Skeletal muscle cell (primary cell): ENCODE data around the gene LRP8.

Source experiments
- DNase-seq: peaks from one replicate; pipeline ENCODE4 v3.0.0-alpha.2; 2010; ENCODE audit warnings: low read depth
- H3K4me3 ChIP-seq: 2 replicates; pipeline ENCODE4 v1.5.1; 2011; ENCODE audit warnings: low read depth, mild to moderate bottlenecking, control low read depth, low read length, moderate library complexity

Gene LRP8

DNA sequence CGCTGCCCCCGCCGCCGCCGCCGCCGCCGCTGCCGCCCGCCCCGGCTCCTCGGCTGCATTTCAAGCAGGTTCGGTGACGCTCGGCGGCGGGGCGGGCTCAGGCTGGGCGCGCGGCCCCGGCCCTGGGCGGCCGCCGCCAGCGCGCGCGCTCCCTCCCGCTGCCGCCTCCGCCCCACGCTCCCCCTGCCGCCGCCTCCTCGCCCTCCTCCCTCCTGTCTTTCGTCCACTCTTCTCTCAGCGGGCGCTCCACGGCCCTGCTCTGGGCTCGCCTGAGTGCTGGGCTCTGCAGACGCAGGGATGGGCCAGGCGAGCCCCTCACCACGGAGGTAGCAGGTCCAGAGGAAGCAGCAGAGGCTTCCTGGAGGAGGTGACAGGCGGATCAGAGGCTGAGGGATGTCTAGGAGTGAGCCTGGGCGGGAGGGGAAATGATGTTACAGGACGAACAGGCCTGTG lies at the start of gene LRP8:
Gene LRP8, minus strand, starts transcription at position 62 of the 453 bp plus-strand sequence. CDS start 158 bp downstream, outside the sequence.
- no peak for DNase-seq
- H3K4me3 ChIP-seq, result peak within 1 kb of the TSS; percentile 85

DNA sequence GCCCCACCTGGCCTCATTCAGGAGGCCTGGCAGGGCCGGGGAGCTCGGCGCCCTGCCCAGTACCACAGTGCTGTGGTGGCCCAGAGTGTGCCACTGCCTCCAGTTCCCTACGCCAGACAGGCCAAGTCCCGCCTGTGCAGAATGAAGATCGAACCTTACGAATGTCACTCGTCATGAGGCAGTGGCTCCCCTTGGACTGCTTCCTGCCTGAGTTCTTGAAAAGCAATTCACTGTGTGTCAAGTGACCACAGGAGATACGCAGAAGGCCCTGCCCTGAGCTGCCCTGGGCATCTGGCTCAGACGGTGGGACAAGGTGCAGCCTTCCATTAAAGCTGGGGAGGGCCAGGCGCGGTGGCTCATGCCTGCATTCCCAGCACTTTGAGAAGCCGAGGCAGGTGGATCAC lies 49.6 kb upstream of the LRP8 start:
- H3K4me3 ChIP-seq, result no peak overlapping the region
- DNase-seq, result no peak

DNA sequence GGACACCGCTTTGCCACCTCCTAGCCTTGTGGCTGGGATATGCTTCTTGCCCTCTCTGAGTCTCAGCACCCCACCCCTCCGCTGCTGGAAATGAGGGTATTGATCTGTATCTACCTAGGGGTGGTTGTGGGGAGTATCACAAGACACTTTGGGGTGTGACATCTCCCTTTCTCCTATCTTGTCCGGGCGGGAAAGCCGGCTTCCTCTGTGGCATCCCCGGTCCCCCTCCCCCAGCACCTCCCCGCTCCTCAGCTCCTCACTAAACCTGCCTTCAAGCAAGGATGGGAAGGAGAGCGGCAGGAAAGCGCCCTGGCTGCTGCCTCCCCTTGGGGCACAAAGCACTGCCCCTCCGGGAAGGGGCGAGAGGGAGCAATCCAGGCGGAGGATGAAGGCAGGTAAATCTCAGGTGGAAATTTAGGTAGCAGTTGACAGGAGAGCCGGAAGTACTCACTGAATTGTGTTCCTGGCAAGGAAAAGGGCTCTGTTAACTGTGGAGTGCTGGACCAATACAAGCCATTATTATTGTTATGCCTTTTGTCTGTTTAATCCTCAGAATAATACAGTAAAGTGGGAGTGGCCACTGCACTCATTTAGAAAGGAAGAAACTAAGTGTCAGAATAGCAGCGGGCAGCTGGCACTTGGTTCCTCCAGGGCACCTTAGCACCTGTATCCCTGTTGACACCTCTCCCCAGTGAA lies 49.0 kb upstream of the LRP8 start:
- no peak for DNase-seq
- no peak overlapping the region for H3K4me3 ChIP-seq

DNA sequence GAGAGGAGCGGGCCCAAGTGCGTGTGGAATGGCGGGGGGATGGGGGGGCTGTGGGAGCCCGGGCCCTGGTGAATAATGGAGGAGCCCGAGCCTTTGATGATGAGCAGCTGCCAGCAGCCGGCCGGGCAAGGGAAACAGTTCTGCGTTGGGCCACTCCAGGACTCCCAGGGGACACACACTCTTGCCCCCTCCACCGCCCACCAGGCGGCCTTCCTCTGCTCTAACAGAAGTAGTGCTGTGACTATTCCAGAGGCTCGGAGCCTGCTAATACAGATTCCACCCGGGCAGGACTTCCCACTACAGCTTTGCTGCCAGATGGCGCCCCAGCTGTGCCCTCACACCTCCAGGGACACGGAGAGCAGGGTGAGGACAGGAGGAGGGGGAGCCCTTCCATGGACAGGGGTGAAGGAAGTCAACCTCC lies 48.2 kb upstream of the LRP8 start:
- no peak overlapping the region for H3K4me3 ChIP-seq
- no peak for DNase-seq

DNA sequence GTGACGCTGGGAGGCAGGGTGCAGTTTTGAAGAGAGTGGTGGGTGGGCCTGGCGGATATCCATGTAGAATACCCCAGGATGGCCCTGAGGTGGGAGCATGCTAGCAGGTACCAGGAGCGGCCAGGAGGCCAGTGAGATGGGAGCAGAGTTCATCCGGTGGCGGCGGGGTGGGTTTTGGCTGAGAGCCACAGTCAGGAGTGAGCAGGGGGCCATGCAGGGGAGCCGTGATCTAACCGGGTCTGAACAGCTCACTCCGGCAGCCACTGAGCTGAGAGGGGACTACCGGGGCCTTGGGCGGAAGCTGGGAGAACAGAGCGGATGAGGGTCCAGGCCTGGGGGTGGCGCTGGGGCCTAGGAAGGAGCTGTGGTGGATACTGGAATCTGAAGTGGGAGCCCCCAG lies 47.6 kb upstream of the LRP8 start:
- H3K4me3 ChIP-seq, result no peak overlapping the region
- no peak for DNase-seq

DNA sequence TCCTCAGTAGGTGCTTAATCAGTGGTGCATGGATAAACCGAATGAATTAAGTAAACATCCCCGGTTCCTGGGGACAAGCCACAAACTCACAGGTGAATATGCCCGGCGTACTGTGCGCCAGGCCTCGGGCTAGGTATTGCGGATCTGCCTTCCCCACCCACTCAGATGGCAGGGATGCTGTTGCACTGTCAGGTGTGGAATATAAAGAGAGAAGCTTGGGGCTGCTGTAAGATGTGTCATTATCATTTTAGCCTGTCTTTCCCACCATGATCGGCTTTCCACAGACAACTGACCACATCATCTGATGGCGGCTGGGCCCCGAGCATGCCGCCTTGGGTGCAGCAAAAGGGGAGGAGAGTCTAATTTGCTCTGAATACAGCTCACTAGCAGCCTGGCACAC lies 45.4 kb upstream of the LRP8 start:
- H3K4me3 ChIP-seq, result no peak overlapping the region
- DNase-seq, result no peak

DNA sequence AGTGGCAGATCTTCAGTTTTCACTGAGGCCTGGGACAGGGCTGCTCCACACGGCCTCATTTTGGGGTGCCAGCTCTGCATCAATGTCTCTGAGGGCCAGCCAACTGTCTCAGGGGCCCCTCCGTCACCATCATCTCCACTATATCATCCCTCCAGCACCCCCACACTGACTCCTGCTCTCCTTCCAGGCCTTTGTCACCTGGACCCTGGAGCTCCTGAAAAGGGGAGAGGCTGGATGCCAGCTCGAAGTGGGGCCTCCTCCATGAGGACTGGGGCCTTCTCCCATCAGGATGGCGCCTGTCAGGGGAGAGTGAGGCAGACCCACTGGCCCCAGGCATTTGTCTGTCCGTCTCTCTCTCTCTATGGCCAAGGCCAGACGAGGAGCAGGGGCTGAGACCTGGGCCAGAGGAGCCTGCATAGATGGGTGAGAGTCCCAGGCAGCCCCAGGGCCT lies 44.7 kb upstream of the LRP8 start:
- H3K4me3 ChIP-seq, result no peak overlapping the region
- DNase-seq, result no peak

DNA sequence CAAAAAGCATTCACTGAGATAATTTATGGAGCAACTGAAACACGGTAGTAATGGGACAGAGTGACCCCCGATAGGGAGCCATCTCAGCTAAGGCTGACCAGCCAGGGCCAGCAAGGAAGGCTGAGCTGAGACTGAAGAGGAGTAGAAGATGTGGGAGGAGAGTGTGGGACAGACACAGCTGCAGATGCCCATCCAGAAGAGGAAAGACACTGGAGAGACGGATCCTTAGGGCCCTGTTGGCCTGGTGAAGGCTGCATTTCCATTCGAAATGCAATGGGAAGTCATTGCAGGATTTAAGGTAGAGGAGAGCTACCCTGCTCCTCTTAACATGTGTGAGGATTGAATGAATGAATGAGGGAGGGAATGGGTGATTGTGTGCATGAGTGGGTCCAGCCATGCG lies 44.0 kb upstream of the LRP8 start:
- no peak overlapping the region for H3K4me3 ChIP-seq
- DNase-seq, result no peak

DNA sequence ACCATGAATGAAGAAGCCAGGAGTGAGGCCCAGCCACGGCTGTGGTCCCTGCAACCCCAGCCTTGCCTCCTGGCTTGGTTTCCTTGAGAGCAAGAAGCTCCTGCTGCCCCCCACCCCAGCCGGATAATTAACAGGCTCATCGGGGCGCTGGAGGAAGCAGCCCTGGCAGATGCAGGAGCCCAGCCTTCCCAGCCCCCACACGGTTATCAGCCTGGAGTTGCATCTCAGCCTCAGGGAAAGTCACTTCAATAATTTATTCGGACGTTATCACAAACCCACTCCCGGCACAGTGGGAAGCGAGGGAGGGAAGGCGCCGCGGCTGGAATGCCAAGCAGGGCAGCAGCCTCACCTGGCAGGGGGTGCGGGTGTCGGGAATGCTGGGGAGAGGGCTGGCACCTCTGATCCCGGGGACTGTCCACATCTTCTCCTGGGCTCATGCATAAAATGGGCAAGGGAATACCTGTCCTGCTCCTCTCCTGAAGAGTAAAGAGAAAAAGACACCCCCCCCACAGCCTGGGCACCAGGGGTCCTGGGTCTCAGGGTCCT lies 43.3 kb upstream of the LRP8 start:
- DNase-seq, result no peak
- no peak overlapping the region for H3K4me3 ChIP-seq

DNA sequence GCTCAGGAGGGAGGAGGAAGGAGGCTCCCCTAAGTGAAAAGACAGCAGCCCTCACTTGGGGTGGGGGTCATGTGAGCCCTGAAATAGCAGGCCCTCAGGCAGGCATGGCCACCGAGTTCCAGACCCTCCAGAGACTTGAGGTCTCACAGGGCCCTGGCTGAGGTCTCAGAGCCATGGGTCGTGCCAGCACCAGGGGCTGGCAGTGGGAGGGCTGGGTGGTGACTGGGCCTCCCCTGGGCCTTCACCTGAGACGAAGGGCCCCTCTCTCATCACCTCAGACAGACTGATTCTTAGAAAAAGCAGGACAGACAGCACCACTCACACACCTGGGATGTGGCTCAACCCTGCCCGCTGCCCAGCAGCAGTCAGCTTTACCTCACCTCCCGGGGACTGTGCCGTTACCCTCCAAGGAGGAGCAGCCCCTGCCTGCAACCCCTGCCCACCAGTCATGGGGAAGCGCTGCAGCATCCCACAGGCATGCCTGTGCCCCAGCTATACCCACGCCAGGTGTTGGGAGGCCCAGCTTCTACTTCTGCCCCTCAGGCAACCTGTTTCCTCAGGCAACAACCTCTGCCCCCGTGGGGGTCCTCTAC lies 42.6 kb upstream of the LRP8 start:
- no peak for DNase-seq
- H3K4me3 ChIP-seq, result no peak overlapping the region

DNA sequence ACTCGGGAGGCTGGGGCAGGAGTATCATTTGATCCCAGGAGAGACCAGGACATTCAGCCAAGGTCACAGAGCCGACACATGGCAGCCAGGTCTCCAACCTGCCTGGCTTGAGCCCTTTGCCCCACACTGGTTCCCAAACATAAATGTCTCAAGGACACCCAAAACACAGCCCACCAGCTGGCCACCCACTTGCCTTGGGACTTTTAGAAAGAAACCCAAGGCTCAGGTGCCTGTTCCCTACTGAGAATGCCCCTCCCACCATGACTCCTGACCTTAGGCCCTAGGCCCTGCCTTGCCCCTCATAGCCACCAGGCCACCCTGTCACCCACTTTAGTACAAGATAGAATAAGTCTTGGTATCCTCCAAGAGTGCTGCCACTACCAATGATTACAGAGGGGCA lies 41.9 kb upstream of the LRP8 start:
- H3K4me3 ChIP-seq, result no peak overlapping the region
- no peak for DNase-seq

DNA sequence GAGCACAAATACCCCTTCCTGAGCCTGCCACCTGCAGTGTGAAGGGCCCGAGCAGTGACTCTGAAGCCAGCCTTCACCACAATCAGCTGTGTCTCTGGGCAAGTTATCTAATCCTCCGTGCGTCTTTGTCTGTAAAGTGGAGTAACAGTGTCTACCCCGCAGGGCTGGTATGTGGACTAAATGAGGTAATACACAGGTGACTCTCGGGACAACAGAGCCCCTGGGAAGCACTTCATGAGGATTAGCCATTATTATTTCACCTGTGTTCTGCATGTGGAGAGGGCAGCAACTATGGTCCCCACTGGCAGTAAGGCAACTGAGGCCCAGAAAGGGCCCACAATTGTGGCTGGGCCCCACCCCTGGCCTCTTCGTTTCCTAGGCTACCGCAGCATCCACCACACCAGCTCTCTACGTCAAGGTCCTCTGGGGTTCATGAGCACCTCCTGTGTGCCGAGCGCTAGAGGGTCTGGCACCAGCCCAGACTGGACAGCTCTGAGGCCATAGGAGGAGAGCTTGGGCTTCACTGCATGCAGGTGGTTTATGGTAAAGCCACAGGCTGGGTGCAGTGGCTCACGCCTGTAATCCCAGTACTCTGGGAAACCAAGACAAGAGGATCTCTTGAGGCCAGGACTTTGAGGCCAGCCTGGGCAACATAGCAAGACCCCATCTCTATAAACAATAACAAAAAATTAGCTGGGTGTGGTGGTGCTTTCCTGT lies 41.3 kb upstream of the LRP8 start:
- DNase-seq, result no peak
- no peak overlapping the region for H3K4me3 ChIP-seq

DNA sequence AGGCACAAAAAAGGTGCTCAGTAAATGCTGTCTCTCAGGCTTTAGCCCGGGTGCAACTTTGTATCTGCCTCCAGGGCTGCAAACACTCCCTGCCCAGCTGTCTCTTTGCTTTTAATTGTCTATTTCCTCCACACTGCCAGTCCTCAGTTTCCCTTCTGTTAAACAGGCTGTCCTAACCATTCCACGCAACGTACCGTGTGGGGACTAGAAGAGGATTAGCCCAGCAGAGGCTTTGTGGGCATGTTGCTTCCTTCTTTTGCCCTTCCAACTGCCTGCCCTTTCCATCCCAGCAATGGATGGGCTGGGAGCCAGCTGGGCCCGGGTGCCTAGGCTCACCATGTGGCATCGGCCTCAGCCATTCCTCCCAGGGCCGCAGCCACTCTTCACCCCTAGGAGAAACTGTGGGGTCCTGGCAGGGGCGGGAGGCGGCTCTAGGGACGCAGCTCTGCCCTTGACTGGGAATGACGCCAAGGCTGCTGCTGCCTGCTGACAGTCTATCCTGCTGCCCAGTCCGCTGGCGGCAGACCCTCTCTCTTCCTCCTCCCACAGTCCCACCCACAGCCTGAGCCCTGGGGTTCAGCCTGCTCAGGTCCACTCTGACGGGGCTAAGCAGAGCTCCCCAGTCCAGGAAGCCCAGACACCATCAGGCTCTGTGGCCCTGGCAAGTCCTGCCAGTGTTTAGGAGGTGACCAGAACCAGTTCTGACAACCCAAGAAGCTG lies 40.6 kb upstream of the LRP8 start:
- no peak for DNase-seq
- no peak overlapping the region for H3K4me3 ChIP-seq

DNA sequence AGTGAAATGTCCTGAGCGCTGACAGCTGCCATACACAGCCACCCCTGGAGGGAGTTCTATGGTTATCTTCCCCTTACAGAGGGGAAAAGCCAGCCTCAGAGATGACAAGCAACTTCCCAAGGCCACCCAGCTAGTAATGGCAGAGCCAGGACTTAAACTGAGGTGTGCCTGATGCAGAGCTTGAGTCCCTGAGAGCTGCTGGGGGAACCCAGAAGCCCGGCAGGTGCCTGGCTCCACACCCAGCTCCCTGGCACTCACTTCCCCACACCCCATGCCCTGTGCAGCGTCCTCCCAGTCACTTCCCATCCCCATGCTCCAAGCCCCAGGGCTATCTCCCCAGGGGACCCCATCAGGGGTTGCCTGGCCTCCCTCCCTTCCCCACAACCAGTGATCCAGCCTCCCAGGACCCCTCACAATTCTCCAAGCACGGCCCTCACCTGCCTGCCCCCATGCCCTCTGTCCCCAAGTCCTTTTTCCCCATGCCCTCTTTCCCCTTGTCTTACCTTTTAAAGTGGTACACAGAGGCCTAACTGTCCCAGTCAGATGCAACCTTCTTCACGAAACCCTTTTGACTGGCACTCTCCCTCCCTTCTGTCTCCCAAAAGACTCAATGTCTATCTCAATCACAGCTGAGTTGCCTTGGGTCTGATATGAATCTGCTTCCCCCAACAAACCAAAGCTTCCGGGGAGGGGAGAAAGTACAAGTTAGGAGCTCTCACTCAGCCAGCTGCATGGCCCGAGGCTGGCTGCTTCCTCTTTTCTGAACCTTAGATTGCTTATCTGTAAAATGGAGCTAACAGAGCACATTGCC lies 39.8 kb upstream of the LRP8 start:
- DNase-seq, result no peak
- no peak overlapping the region for H3K4me3 ChIP-seq

DNA sequence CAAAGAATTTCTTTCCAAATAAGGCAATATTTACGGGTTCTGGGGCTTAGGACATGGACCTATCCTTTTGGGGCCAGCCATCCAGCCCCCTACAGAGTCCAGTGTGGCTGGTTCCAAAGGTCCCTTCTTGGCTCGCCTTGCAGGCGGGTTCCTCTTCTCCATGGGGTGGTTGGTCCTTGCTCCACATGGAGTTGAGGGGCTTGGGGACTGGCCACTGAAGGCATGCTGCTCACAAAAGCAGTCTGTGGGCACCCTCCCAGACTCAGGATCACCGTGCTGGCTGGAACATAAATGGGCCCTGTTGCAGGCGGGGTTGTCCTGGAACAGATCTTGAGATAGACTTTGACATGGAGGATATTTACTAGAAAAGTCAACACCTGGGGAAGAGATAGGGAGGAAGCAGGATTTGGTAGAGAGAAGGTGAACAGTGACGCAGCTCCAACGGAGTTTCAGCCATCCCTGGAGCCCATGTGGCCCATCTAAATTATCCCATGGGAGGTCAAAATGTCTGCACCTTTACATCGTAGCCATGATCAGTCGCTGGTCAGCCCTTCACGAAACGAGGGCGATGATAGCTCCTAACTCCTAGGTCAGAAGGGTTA lies 39.1 kb upstream of the LRP8 start:
- H3K4me3 ChIP-seq, result no peak overlapping the region
- no peak for DNase-seq

DNA sequence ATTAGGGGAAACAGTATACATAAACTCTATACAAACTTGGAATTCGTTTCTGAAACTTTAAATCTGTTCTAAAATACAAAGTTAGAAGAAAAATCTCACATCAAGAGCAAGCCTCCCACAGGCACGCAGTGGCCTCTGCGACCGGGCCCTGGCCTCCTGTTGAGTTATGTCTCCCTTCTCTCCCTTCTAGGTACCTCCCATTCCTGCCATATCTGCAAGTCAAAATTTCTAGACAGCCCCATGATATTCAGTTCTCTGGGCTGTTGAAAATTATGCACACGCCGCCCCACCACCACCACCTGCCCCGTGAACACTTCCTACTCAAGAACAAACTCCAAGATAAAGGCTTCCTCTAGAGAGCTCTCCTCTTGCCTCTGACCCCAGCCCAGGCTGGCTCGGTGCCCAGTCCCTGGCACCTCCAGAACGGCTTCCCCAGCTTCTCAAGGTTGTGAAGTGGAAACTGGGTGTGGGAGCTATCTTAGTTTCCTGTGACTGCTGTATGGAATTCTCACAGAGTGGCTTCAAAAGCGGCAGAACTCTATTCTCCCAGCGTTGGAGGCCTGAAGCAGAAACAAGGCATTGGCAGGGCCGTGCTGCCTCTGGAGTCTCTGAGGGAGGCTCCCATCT lies 37.7 kb upstream of the LRP8 start:
- H3K4me3 ChIP-seq, result no peak overlapping the region
- no peak for DNase-seq

DNA sequence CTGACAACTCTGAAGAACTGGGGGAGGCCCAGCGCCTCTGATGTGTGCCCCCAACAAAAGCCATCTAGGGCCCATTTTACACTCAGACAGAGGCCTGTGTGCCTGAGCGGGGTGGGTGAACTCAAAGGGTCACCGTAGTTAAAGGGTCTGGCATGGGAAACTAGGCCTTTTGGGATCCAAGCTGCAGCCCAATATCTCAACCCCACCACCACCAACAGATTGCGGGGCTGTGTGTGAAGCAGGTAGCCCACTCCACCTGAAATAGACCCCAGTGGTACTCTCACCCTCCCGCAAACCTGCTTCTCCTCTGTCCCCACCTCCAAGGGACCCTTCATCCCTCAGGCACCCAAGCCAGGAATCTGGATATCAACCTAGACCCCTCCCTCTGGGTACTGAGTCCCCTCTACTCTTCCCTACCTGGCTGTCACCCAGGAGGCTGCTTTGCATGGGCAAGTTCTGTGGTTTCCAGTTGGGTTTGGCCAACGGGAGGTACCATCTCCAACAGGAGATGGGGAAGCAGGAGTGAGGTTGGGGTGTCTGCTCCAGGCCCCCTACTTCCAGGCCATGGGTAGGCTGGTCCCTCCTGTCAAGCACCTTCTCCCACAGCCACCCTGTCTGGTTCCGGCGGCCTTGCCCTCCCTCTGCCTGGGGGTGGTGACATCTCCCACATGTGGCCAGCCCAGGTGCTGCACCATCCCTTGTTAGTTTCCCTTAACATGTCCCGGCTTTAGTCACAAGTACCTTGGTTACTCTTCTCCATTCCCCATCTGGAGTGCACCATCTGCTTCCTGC lies 35.2 kb upstream of the LRP8 start:
- DNase-seq, result no peak
- H3K4me3 ChIP-seq, result no peak overlapping the region
